Measurements from ENCODE around the gene BCAT1.
A peak's percentile ranks its signal among the peaks of the same experiment; 100 is the strongest.

The BCAT1 gene

GRCh38 chr12:24907464-24907863 lies 41.4 kb downstream of the BCAT1 start:
- H3K27ac Mint-ChIP-seq = no peak overlapping the region
- H3K9me3 Mint-ChIP-seq = no peaks in the 10 kb centered on the region
- peaks cover 11% of the 10 kb centered on the region for H3K27me3 Mint-ChIP-seq (ENCODE audit: low read depth)
- no peak overlapping the region for H3K4me3 Mint-ChIP-seq
- DNase-seq (ENCODE audit: low spot score) = no peak
- H3K36me3 Mint-ChIP-seq (ENCODE audit: low read depth) = no peaks in the 10 kb centered on the region
- H3K4me1 Mint-ChIP-seq (ENCODE audit: low read depth) = peaks cover 9% of the 10 kb centered on the region

GRCh38 chr12:24906141-24906540 lies 42.8 kb downstream of the BCAT1 start:
- H3K4me1 Mint-ChIP-seq (ENCODE audit: low read depth) = peaks cover 18% of the 10 kb centered on the region
- H3K27ac Mint-ChIP-seq = no peak overlapping the region
- H3K9me3 Mint-ChIP-seq = no peaks in the 10 kb centered on the region
- H3K36me3 Mint-ChIP-seq (ENCODE audit: low read depth) = no peaks in the 10 kb centered on the region
- H3K4me3 Mint-ChIP-seq = no peak overlapping the region
- no peak for DNase-seq (ENCODE audit: low spot score)
- peaks cover 10% of the 10 kb centered on the region for H3K27me3 Mint-ChIP-seq (ENCODE audit: low read depth)

- Mint-ChIP-seq H3K4me1 (ENCODE audit: low read depth) (peaks cover 22% of the 10 kb centered on the region), H3K27ac (no peak overlapping the region), H3K9me3 (no peaks in the 10 kb centered on the region), H3K4me3 (no peak overlapping the region), H3K36me3 (ENCODE audit: low read depth) (no peaks in the 10 kb centered on the region), H3K27me3 (ENCODE audit: low read depth) (peaks cover 12% of the 10 kb centered on the region)
- DNase-seq (ENCODE audit: low spot score) = no peak
Observed at GRCh38 chr12:24905431-24905830, 43.5 kb downstream of the BCAT1 start.

- no peaks in the 10 kb centered on the region for H3K9me3 Mint-ChIP-seq
- H3K36me3 Mint-ChIP-seq (ENCODE audit: low read depth) = no peaks in the 10 kb centered on the region
- peaks cover 25% of the 10 kb centered on the region for H3K4me1 Mint-ChIP-seq (ENCODE audit: low read depth)
- DNase-seq (ENCODE audit: low spot score) = no peak
- H3K27me3 Mint-ChIP-seq (ENCODE audit: low read depth) = peaks cover 12% of the 10 kb centered on the region
- H3K4me3 Mint-ChIP-seq = no peak overlapping the region
- no peak overlapping the region for H3K27ac Mint-ChIP-seq
Observed at GRCh38 chr12:24904871-24905270, 44.0 kb downstream of the BCAT1 start.

GRCh38 chr12:24903329-24904088 lies 45.4 kb downstream of the BCAT1 start:
- Mint-ChIP-seq H3K27ac (peak overlapping the region; percentile 1), H3K4me1 (ENCODE audit: low read depth) (peaks cover 31% of the 10 kb centered on the region), H3K9me3 (no peaks in the 10 kb centered on the region), H3K36me3 (ENCODE audit: low read depth) (peaks cover 3% of the 10 kb centered on the region), H3K4me3 (peak overlapping the region; percentile 97), H3K27me3 (ENCODE audit: low read depth) (peaks cover 12% of the 10 kb centered on the region)
- peak; percentile 18 for DNase-seq (ENCODE audit: low spot score)

GRCh38 chr12:24902511-24903328 lies 46.2 kb downstream of the BCAT1 start:
- Mint-ChIP-seq H3K9me3 (no peaks in the 10 kb centered on the region), H3K27ac (peak overlapping the region; percentile 91), H3K27me3 (ENCODE audit: low read depth) (peaks cover 12% of the 10 kb centered on the region), H3K36me3 (ENCODE audit: low read depth) (peaks cover 3% of the 10 kb centered on the region), H3K4me3 (peak overlapping the region; percentile 97), H3K4me1 (ENCODE audit: low read depth) (peaks cover 32% of the 10 kb centered on the region)
- DNase-seq (ENCODE audit: low spot score) = peak; percentile 40

- H3K36me3 Mint-ChIP-seq (ENCODE audit: low read depth) = peaks cover 3% of the 10 kb centered on the region
- peak overlapping the region; percentile 97 for H3K4me3 Mint-ChIP-seq
- H3K27ac Mint-ChIP-seq = peak overlapping the region; percentile 91
- DNase-seq (ENCODE audit: low spot score) = no peak
- peaks cover 12% of the 10 kb centered on the region for H3K27me3 Mint-ChIP-seq (ENCODE audit: low read depth)
- H3K4me1 Mint-ChIP-seq (ENCODE audit: low read depth) = peaks cover 32% of the 10 kb centered on the region
- no peaks in the 10 kb centered on the region for H3K9me3 Mint-ChIP-seq
Observed at GRCh38 chr12:24901576-24902461, 47.1 kb downstream of the BCAT1 start.

- H3K4me1 Mint-ChIP-seq (ENCODE audit: low read depth) = peaks cover 32% of the 10 kb centered on the region
- H3K36me3 Mint-ChIP-seq (ENCODE audit: low read depth) = peaks cover 3% of the 10 kb centered on the region
Observed at GRCh38 chr12:24900196-24900595, 48.7 kb downstream of the BCAT1 start.

GRCh38 chr12:24899503-24900075 lies 49.3 kb downstream of the BCAT1 start:
- Mint-ChIP-seq H3K9me3 (no peaks in the 10 kb centered on the region), H3K27ac (peak overlapping the region; percentile 16), H3K36me3 (ENCODE audit: low read depth) (peaks cover 3% of the 10 kb centered on the region), H3K4me1 (ENCODE audit: low read depth) (peaks cover 32% of the 10 kb centered on the region), H3K4me3 (peak overlapping the region; percentile 13), H3K27me3 (ENCODE audit: low read depth) (peaks cover 19% of the 10 kb centered on the region)
- peak; percentile 38 for DNase-seq (ENCODE audit: low spot score)

More at GRCh38 chr12:24900196-24900595, 48.7 kb downstream of the BCAT1 start:
- no peak for DNase-seq (ENCODE audit: low spot score)
- Mint-ChIP-seq H3K27ac (peak overlapping the region; percentile 55), H3K9me3 (no peaks in the 10 kb centered on the region), H3K27me3 (ENCODE audit: low read depth) (peaks cover 13% of the 10 kb centered on the region), H3K4me3 (no peak overlapping the region)

- H3K27ac Mint-ChIP-seq = no peak overlapping the region
- DNase-seq (ENCODE audit: low spot score) = no peak
- H3K9me3 Mint-ChIP-seq = no peaks in the 10 kb centered on the region
- peaks cover 29% of the 10 kb centered on the region for H3K4me1 Mint-ChIP-seq (ENCODE audit: low read depth)
- peaks cover 20% of the 10 kb centered on the region for H3K27me3 Mint-ChIP-seq (ENCODE audit: low read depth)
- H3K36me3 Mint-ChIP-seq (ENCODE audit: low read depth) = peaks cover 3% of the 10 kb centered on the region
- no peak overlapping the region for H3K4me3 Mint-ChIP-seq
Observed at GRCh38 chr12:24898606-24899005, 50.3 kb downstream of the BCAT1 start.

- Mint-ChIP-seq H3K9me3 (no peaks in the 10 kb centered on the region), H3K36me3 (ENCODE audit: low read depth) (peaks cover 3% of the 10 kb centered on the region), H3K27me3 (ENCODE audit: low read depth) (peaks cover 18% of the 10 kb centered on the region), H3K4me1 (ENCODE audit: low read depth) (peaks cover 26% of the 10 kb centered on the region), H3K4me3 (no peak overlapping the region), H3K27ac (no peak overlapping the region)
- DNase-seq (ENCODE audit: low spot score) = no peak
Observed at GRCh38 chr12:24898185-24898584, 50.7 kb downstream of the BCAT1 start.

- H3K9me3 Mint-ChIP-seq = no peaks in the 10 kb centered on the region
- H3K4me3 Mint-ChIP-seq = no peak overlapping the region
- no peak for DNase-seq (ENCODE audit: low spot score)
- peaks cover 14% of the 10 kb centered on the region for H3K4me1 Mint-ChIP-seq (ENCODE audit: low read depth)
- peaks cover 14% of the 10 kb centered on the region for H3K27me3 Mint-ChIP-seq (ENCODE audit: low read depth)
- H3K36me3 Mint-ChIP-seq (ENCODE audit: low read depth) = peaks cover 3% of the 10 kb centered on the region
- no peak overlapping the region for H3K27ac Mint-ChIP-seq
Observed at GRCh38 chr12:24896171-24896570, 52.7 kb downstream of the BCAT1 start.

- Mint-ChIP-seq H3K36me3 (ENCODE audit: low read depth) (peaks cover 3% of the 10 kb centered on the region), H3K27me3 (ENCODE audit: low read depth) (peaks cover 12% of the 10 kb centered on the region), H3K27ac (no peak overlapping the region), H3K4me1 (ENCODE audit: low read depth) (peaks cover 10% of the 10 kb centered on the region), H3K9me3 (no peaks in the 10 kb centered on the region), H3K4me3 (no peak overlapping the region)
- DNase-seq (ENCODE audit: low spot score) = no peak
Observed at GRCh38 chr12:24895612-24896011, 53.3 kb downstream of the BCAT1 start.
